Hepatocyte (in vitro differentiated cells): Measurements from ENCODE around the gene DLG2. TPM values are rescaled to one million over a fixed set of nuclear protein-coding genes. Genes with fewer than 3 reads are reported as not detected.

Experiments used
- DNase-seq: peaks from one replicate; pipeline ENCODE4 v3.0.0-alpha.2; 2016; ENCODE audit warnings: low spot score
- H2AFZ ChIP-seq: fragments of 200-600 bp; sonication (generic); 2 replicates; pipeline ENCODE4 v1.6.0; 2016; ENCODE audit warnings: antibody characterized with exemption, mild to moderate bottlenecking
- H3K27ac ChIP-seq: fragments of 200-600 bp; sonication (generic); 2 replicates; pipeline ENCODE4 v1.5.1; 2016; ENCODE audit warnings: mild to moderate bottlenecking
- H3K27me3 ChIP-seq: fragments of 200-600 bp; sonication (generic); 2 replicates; pipeline ENCODE4 v1.6.1; 2016
- H3K36me3 ChIP-seq: fragments of 200-600 bp; sonication (generic); replicated peaks from 2 replicates; pipeline ENCODE4 v1.5.1; 2016; ENCODE audit warnings: low read depth; ENCODE audit not compliant: insufficient read depth
- H3K4me1 ChIP-seq: fragments of 200-600 bp; sonication (generic); 2 replicates; pipeline ENCODE4 v1.5.1; 2016; ENCODE audit warnings: mild to moderate bottlenecking, moderate library complexity; ENCODE audit not compliant: insufficient read depth
- H3K4me2 ChIP-seq: fragments of 200-600 bp; sonication (generic); 2 replicates; pipeline ENCODE4 v1.6.0; 2016
- H3K4me3 ChIP-seq: fragments of 200-600 bp; sonication (generic); 2 replicates; pipeline ENCODE4 v1.5.1; 2016; ENCODE audit warnings: mild to moderate bottlenecking
- H3K79me2 ChIP-seq: fragments of 200-600 bp; sonication (generic); 2 replicates; pipeline ENCODE4 v1.6.0; 2017; ENCODE audit warnings: mild to moderate bottlenecking
- H3K9me2 ChIP-seq: fragments of 200-600 bp; sonication (generic); replicated peaks from 2 replicates; pipeline ENCODE4 v1.6.0; 2017; ENCODE audit warnings: mild to moderate bottlenecking; ENCODE audit not compliant: insufficient read depth
- H3K9me3 ChIP-seq: fragments of 200-600 bp; sonication (generic); 2 replicates; pipeline ENCODE4 v1.5.1; 2016; ENCODE audit warnings: low read depth, mild to moderate bottlenecking
- H4K20me1 ChIP-seq: fragments of 200-600 bp; sonication (generic); 2 replicates; pipeline ENCODE4 v1.6.0; 2016; ENCODE audit warnings: mild to moderate bottlenecking; ENCODE audit not compliant: insufficient read depth, poor library complexity, severe bottlenecking
- CTCF ChIP-seq: fragments of 200-600 bp; sonication (generic); IDR thresholded peaks from 2 replicates; pipeline ENCODE4 v1.5.1; 2016; ENCODE audit warnings: antibody characterized with exemption, mild to moderate bottlenecking; ENCODE audit not compliant: poor library complexity
- EZH2 ChIP-seq: fragments of 200-600 bp; sonication (generic); IDR thresholded peaks from 2 replicates; pipeline ENCODE4 v1.6.1; 2016; ENCODE audit warnings: antibody characterized with exemption, mild to moderate bottlenecking, borderline replicate concordance
- EZH2phosphoT487 ChIP-seq: fragments of 200-600 bp; sonication (generic); IDR thresholded peaks from one replicate; pipeline ENCODE4 v1.6.1; 2018; ENCODE audit warnings: antibody characterized with exemption, mild to moderate bottlenecking, low read depth, moderate library complexity; ENCODE audit not compliant: unreplicated experiment, severe bottlenecking
- WGBS: methylation state at CpG from one replicate; pipeline ENCODE4 v1.1.6; 2016; ENCODE audit warnings: low lambda C conversion rate; ENCODE audit errors: missing lambda C conversion rate; 5-methylcytosine and 5-hydroxymethylcytosine counted together
- polyA plus RNA-seq: library from polyadenylated mRNA; unstranded; fragments of >200 nt; fragmentation: Nextera tagmentation; extraction: Ambion mirVana; gene quantifications from 2 replicates; pipeline ENCODE4 v1.2.1, GENCODE V29; 2016
- total RNA-seq: library from RNA; depleted of rRNA; stranded (reverse); fragments of >200 nt; gene quantifications from 2 replicates; pipeline ENCODE4 v1.2.3, GENCODE V29; 2014

The DLG2 gene
- total and polyA plus RNA-seq, 2 experiments from 2014 or later: 2.6 to 6.8 TPM

- no peaks in the 10 kb centered on the region for H3K36me3 ChIP-seq
- H3K9me3 ChIP-seq: no peaks in the 10 kb centered on the region
- no peak for DNase-seq
- H4K20me1 ChIP-seq: no peaks in the 10 kb centered on the region
- no peak overlapping the region for H3K27ac ChIP-seq
- H2AFZ ChIP-seq: no peak overlapping the region
- no peak overlapping the region for H3K4me2 ChIP-seq
- peaks cover 15% of the 10 kb centered on the region for H3K4me1 ChIP-seq
- H3K9me2 ChIP-seq: no peaks in the 10 kb centered on the region
- TF ChIP-seq EZH2: no peak
- TF ChIP-seq CTCF: no peak
- TF ChIP-seq EZH2phosphoT487: no peak
- H3K79me2 ChIP-seq: no peaks in the 10 kb centered on the region
- WGBS: 63% methylated on average over 4 of the region's 4 CpGs
- H3K4me3 ChIP-seq: no peak overlapping the region
- no peaks in the 10 kb centered on the region for H3K27me3 ChIP-seq
Observed at GRCh38 chr11:83722392-83723119, 1904.6 kb downstream of the DLG2 start.

GRCh38 chr11:83721263-83721662, 1905.9 kb downstream of the DLG2 start:
- no peak overlapping the region for H3K4me2 ChIP-seq
- H3K9me2 ChIP-seq: no peaks in the 10 kb centered on the region
- H2AFZ ChIP-seq: no peak overlapping the region
- H3K36me3 ChIP-seq: no peaks in the 10 kb centered on the region
- 84% methylated on average over 2 of the region's 2 CpGs for WGBS
- no peaks in the 10 kb centered on the region for H3K27me3 ChIP-seq
- H3K4me1 ChIP-seq: peaks cover 15% of the 10 kb centered on the region
- TF ChIP-seq EZH2 (no peak), CTCF (no peak), EZH2phosphoT487 (no peak)
- H3K79me2 ChIP-seq: no peaks in the 10 kb centered on the region
- no peaks in the 10 kb centered on the region for H3K9me3 ChIP-seq
- no peak for DNase-seq
- H3K4me3 ChIP-seq: no peak overlapping the region
- no peaks in the 10 kb centered on the region for H4K20me1 ChIP-seq
- H3K27ac ChIP-seq: no peak overlapping the region

GRCh38 chr11:83720675-83721074, 1906.5 kb downstream of the DLG2 start:
- no peak overlapping the region for H3K27ac ChIP-seq
- no peaks in the 10 kb centered on the region for H3K9me2 ChIP-seq
- H3K27me3 ChIP-seq: no peaks in the 10 kb centered on the region
- no peaks in the 10 kb centered on the region for H3K9me3 ChIP-seq
- H3K4me1 ChIP-seq: peaks cover 15% of the 10 kb centered on the region
- no peaks in the 10 kb centered on the region for H3K79me2 ChIP-seq
- no peaks in the 10 kb centered on the region for H3K36me3 ChIP-seq
- no peak overlapping the region for H3K4me2 ChIP-seq
- H4K20me1 ChIP-seq: no peaks in the 10 kb centered on the region
- no peak for DNase-seq
- WGBS: 49% methylated on average over 2 of the region's 2 CpGs
- no peak overlapping the region for H2AFZ ChIP-seq
- no peak overlapping the region for H3K4me3 ChIP-seq
- no peak for TF ChIP-seq EZH2phosphoT487
- no peak for TF ChIP-seq CTCF
- no peak for TF ChIP-seq EZH2
